ENCODE results near the gene CAMK2N2.

DNA sequence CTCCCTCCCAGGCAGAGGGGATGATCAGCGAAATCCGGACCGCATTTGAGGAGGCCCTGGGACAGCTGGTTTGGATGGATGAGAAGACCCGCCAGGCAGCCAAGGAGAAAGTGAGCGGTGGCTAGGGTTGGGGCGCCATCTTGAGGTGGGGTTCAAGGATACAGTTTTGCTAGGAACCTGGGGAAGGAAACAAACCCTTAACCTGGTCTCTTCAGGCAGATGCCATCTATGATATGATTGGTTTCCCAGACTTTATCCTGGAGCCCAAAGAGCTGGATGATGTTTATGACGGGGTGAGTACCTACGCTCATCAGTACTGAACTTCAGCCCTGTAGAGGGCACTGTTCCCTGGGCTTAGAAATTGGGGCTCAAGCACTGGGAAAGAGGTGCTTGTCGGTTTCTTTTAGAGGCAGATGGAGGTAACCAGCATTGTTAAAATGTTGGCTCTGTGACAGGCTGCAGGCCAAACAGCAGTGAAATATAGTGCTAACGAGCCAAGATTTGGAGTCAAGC lies 28.1 kb upstream of the CAMK2N2 start:
- TF ChIP-seq, protein P1, sequence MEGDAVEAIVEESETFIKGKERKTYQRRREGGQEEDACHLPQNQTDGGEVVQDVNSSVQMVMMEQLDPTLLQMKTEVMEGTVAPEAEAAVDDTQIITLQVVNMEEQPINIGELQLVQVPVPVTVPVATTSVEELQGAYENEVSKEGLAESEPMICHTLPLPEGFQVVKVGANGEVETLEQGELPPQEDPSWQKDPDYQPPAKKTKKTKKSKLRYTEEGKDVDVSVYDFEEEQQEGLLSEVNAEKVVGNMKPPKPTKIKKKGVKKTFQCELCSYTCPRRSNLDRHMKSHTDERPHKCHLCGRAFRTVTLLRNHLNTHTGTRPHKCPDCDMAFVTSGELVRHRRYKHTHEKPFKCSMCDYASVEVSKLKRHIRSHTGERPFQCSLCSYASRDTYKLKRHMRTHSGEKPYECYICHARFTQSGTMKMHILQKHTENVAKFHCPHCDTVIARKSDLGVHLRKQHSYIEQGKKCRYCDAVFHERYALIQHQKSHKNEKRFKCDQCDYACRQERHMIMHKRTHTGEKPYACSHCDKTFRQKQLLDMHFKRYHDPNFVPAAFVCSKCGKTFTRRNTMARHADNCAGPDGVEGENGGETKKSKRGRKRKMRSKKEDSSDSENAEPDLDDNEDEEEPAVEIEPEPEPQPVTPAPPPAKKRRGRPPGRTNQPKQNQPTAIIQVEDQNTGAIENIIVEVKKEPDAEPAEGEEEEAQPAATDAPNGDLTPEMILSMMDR (IDR thresholded peaks at IDR 0.05), result peak; percentile 71
- no peak for TF ChIP-seq EZH2 (IDR thresholded peaks at IDR 0.05)
- no peak for TF ChIP-seq EZH2phosphoT487 (IDR thresholded peaks at IDR 0.05)

All from neural progenitor cell (in vitro differentiated cells).